ENCODE results near the gene KY.

- TF ChIP-seq CTCF (IDR thresholded peaks at IDR 0.05; ENCODE audit: low read depth, low read length) = no peak
- no peak for TF ChIP-seq EZH2phosphoT487 (IDR thresholded peaks at IDR 0.05; ENCODE audit: low read depth)
Observed at GRCh38 chr3:134619884-134620445, 30.9 kb downstream of the KY start.

All from OCI-LY3 (cell line).